Endothelial cell of umbilical vein (primary cell): ENCODE results near the gene CACNA1F.

ENCODE experiments used
- CTCF ChIP-seq, 2 donors: IDR thresholded peaks; 1 replicate in 1 of 2; 2 replicates in 1 of 2; pipeline ENCODE4 v1.5.1; 2011; ENCODE audit warnings: low read length in 2 of 2, mild to moderate bottlenecking in 2 of 2, moderate library complexity in 2 of 2, control low read depth in 1 of 2, inconsistent platforms in 1 of 2, low read depth in 1 of 2; ENCODE audit not compliant: insufficient read depth in 1 of 2; ENCODE audit errors: extremely low read depth in 1 of 2
- EZH2 ChIP-seq: IDR thresholded peaks from 2 replicates; pipeline ENCODE4 v1.6.1; 2012; ENCODE audit warnings: borderline replicate concordance, low read depth, mild to moderate bottlenecking, moderate library complexity, low read length, inconsistent platforms; ENCODE audit not compliant: severe bottlenecking
- FOS ChIP-seq: IDR thresholded peaks from 2 replicates; pipeline ENCODE4 v1.6.1; 2011; ENCODE audit warnings: mild to moderate bottlenecking, low read length, moderate library complexity, borderline replicate concordance; ENCODE audit not compliant: insufficient read depth
- GATA2 ChIP-seq: IDR thresholded peaks from 2 replicates; pipeline ENCODE4 v1.7.0; 2011; ENCODE audit warnings: low read depth, mild to moderate bottlenecking, moderate library complexity, mixed read lengths, low read length; ENCODE audit not compliant: insufficient read length, insufficient read depth
- JUN ChIP-seq: IDR thresholded peaks from 2 replicates; pipeline ENCODE4 v1.6.1; 2011; ENCODE audit warnings: borderline replicate concordance, low read depth; ENCODE audit not compliant: insufficient read length, insufficient read depth
- MYC ChIP-seq: IDR thresholded peaks from one replicate; pipeline ENCODE4 v1.6.1; 2011; ENCODE audit warnings: mild to moderate bottlenecking, low read depth, low read length
- POLR2A ChIP-seq: IDR thresholded peaks from 2 replicates; pipeline ENCODE4 v1.6.1; 2012; ENCODE audit warnings: low read depth, mild to moderate bottlenecking, control low read depth, low read length
- POLR2AphosphoS5 ChIP-seq: IDR thresholded peaks from 2 replicates; pipeline ENCODE4 v1.6.1; 2012; ENCODE audit warnings: low read depth, mild to moderate bottlenecking, control low read depth, low read length, moderate library complexity; ENCODE audit not compliant: insufficient read depth
- TF ChIP-seq, protein P1 (sequence below): IDR thresholded peaks from 2 replicates; pipeline ENCODE4 v1.6.1; 2011; ENCODE audit not compliant: insufficient read depth, insufficient read length

DNA sequence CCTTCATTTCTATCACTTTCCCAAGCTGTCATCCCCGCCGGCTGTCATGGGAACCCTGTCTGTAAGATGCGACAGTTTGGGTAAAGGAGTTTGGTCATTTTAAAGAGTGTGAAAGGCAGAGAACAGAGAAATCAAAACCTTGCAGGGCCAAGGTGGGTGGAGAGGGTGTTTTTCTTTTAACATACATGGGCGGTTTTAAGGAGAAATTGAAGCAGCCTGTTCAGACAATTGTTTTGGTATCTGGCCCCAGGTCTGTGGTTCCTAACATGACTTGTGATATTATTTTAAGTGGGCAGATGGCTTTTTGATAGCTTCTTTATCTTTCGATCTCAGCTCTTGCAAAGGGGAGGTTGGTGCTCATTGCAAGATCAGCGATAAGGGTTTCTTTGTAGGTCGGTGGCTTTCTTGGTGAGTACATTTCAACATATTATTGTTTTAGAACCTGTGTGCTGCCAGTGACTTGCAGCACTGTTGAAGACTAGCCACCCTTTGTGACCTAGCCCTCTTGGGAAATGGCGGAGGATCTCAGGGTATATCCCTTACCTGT lies 40.1 kb upstream of the CACNA1F start:
- TF ChIP-seq POLR2A = no peak
- TF ChIP-seq CTCF (IDR thresholded peaks at IDR 0.05; ENCODE audit: extremely low read depth in 1 of 2, insufficient read depth in 1 of 2, low read depth in 1 of 2, low read length in 2 of 2) = no peak
- TF ChIP-seq FOS = no peak
- TF ChIP-seq EZH2 = no peak
- TF ChIP-seq POLR2AphosphoS5 = no peak
- no peak for TF ChIP-seq JUN
- no peak for TF ChIP-seq MYC
- TF ChIP-seq, protein P1, sequence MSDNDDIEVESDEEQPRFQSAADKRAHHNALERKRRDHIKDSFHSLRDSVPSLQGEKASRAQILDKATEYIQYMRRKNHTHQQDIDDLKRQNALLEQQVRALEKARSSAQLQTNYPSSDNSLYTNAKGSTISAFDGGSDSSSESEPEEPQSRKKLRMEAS = no peak
- TF ChIP-seq GATA2 = no peak
